Osteoblast (primary cell): ENCODE results near the gene HNRNPC. TPM values are rescaled to one million over a fixed set of nuclear protein-coding genes. Genes with fewer than 3 reads are reported as not detected.

Source experiments
- DNase-seq: peaks from one replicate; pipeline ENCODE4 v3.0.0; 2011; ENCODE audit warnings: low spot score, mixed read lengths; ENCODE audit not compliant: insufficient read length; ENCODE audit errors: missing footprints
- H2AFZ ChIP-seq: 2 replicates; pipeline ENCODE4 v1.6.0; 2011; ENCODE audit warnings: mild to moderate bottlenecking, low read length
- H3K27ac ChIP-seq: 2 replicates; pipeline ENCODE4 v1.5.1; 2011; ENCODE audit warnings: mild to moderate bottlenecking, low read depth, low read length, moderate library complexity
- H3K27me3 ChIP-seq: 2 replicates; pipeline ENCODE4 v1.6.0; 2012; ENCODE audit warnings: mild to moderate bottlenecking, control low read depth, inconsistent platforms, low read length, moderate library complexity; ENCODE audit not compliant: insufficient read depth
- H3K36me3 ChIP-seq: 2 replicates; pipeline ENCODE4 v1.5.1; 2011; ENCODE audit warnings: mild to moderate bottlenecking, low read length, control low read depth, moderate library complexity; ENCODE audit not compliant: insufficient read depth
- H3K4me1 ChIP-seq: 2 replicates; pipeline ENCODE4 v1.5.1; 2011; ENCODE audit warnings: mild to moderate bottlenecking, low read length, control low read depth, moderate library complexity; ENCODE audit not compliant: insufficient read depth
- H3K4me2 ChIP-seq: 2 replicates; pipeline ENCODE4 v1.6.0; 2011; ENCODE audit warnings: mild to moderate bottlenecking, low read length; ENCODE audit not compliant: insufficient read depth
- H3K4me3 ChIP-seq: fragments of 200-600 bp; sonication (generic); 3 replicates; pipeline ENCODE4 v1.5.1; 2012; ENCODE audit warnings: mild to moderate bottlenecking, low read length, inconsistent platforms; ENCODE audit not compliant: insufficient read depth
- H3K79me2 ChIP-seq: 2 replicates; pipeline ENCODE4 v1.6.0; 2012; ENCODE audit warnings: mild to moderate bottlenecking, low read length, control low read depth, inconsistent platforms; ENCODE audit not compliant: insufficient read depth
- H3K9me3 ChIP-seq: 2 replicates; pipeline ENCODE4 v1.5.1; 2011; ENCODE audit warnings: low read depth, low read length, control low read depth
- H4K20me1 ChIP-seq: 2 replicates; pipeline ENCODE4 v1.6.0; 2012; ENCODE audit warnings: mild to moderate bottlenecking, low read length, control low read depth; ENCODE audit not compliant: insufficient read depth
- total RNA-seq: library from RNA; depleted of rRNA; stranded (reverse); fragments of >200 nt; gene quantifications from 2 replicates; pipeline ENCODE4 v1.2.3, GENCODE V29; 2012
- TF ChIP-seq, protein P1 (sequence below): IDR thresholded peaks from 2 replicates; pipeline ENCODE4 v1.5.1; 2011; ENCODE audit warnings: mild to moderate bottlenecking, low read depth, low read length, moderate library complexity; ENCODE audit errors: extremely low read depth

Gene HNRNPC
- total RNA-seq, 1 donor, result 446 TPM

- no peak overlapping the region for H3K4me2 ChIP-seq
- H2AFZ ChIP-seq, result no peak overlapping the region
- TF ChIP-seq, protein P1, sequence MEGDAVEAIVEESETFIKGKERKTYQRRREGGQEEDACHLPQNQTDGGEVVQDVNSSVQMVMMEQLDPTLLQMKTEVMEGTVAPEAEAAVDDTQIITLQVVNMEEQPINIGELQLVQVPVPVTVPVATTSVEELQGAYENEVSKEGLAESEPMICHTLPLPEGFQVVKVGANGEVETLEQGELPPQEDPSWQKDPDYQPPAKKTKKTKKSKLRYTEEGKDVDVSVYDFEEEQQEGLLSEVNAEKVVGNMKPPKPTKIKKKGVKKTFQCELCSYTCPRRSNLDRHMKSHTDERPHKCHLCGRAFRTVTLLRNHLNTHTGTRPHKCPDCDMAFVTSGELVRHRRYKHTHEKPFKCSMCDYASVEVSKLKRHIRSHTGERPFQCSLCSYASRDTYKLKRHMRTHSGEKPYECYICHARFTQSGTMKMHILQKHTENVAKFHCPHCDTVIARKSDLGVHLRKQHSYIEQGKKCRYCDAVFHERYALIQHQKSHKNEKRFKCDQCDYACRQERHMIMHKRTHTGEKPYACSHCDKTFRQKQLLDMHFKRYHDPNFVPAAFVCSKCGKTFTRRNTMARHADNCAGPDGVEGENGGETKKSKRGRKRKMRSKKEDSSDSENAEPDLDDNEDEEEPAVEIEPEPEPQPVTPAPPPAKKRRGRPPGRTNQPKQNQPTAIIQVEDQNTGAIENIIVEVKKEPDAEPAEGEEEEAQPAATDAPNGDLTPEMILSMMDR, result no peak
- no peaks in the 10 kb centered on the region for H3K27me3 ChIP-seq
- peaks cover 78% of the 10 kb centered on the region for H4K20me1 ChIP-seq
- no peak overlapping the region for H3K4me3 ChIP-seq
- no peak for DNase-seq
- no peak overlapping the region for H3K27ac ChIP-seq
- peaks cover 4% of the 10 kb centered on the region for H3K4me1 ChIP-seq
- peaks cover 100% of the 10 kb centered on the region for H3K79me2 ChIP-seq
- H3K9me3 ChIP-seq, result no peaks in the 10 kb centered on the region
- peaks cover 44% of the 10 kb centered on the region for H3K36me3 ChIP-seq
Observed at GRCh38 chr14:21236948-21237797, 32.1 kb downstream of the HNRNPC start.

GRCh38 chr14:21234112-21234511, 35.1 kb downstream of the HNRNPC start:
- H3K27me3 ChIP-seq, result no peaks in the 10 kb centered on the region
- H3K27ac ChIP-seq, result peak overlapping the region; percentile 30
- H3K9me3 ChIP-seq, result no peaks in the 10 kb centered on the region
- H3K36me3 ChIP-seq, result peaks cover 70% of the 10 kb centered on the region
- H3K4me3 ChIP-seq, result no peak overlapping the region
- H3K4me1 ChIP-seq, result no peaks in the 10 kb centered on the region
- H3K4me2 ChIP-seq, result no peak overlapping the region
- H3K79me2 ChIP-seq, result peaks cover 100% of the 10 kb centered on the region
- TF ChIP-seq, protein P1, result no peak
- peaks cover 78% of the 10 kb centered on the region for H4K20me1 ChIP-seq
- no peak for DNase-seq
- no peak overlapping the region for H2AFZ ChIP-seq

- Histone ChIP-seq H3K4me3 (no peak overlapping the region), H3K9me3 (no peaks in the 10 kb centered on the region), H3K4me1 (no peaks in the 10 kb centered on the region), H3K36me3 (peaks cover 71% of the 10 kb centered on the region), H2AFZ (no peak overlapping the region), H3K4me2 (no peak overlapping the region), H3K27ac (peak overlapping the region; percentile 34), H4K20me1 (peaks cover 72% of the 10 kb centered on the region), H3K79me2 (peaks cover 100% of the 10 kb centered on the region), H3K27me3 (no peaks in the 10 kb centered on the region)
- TF ChIP-seq, protein P1, result peak; percentile 44
- DNase-seq, result no peak
Observed at GRCh38 chr14:21233457-21234076, 35.7 kb downstream of the HNRNPC start.

DNA sequence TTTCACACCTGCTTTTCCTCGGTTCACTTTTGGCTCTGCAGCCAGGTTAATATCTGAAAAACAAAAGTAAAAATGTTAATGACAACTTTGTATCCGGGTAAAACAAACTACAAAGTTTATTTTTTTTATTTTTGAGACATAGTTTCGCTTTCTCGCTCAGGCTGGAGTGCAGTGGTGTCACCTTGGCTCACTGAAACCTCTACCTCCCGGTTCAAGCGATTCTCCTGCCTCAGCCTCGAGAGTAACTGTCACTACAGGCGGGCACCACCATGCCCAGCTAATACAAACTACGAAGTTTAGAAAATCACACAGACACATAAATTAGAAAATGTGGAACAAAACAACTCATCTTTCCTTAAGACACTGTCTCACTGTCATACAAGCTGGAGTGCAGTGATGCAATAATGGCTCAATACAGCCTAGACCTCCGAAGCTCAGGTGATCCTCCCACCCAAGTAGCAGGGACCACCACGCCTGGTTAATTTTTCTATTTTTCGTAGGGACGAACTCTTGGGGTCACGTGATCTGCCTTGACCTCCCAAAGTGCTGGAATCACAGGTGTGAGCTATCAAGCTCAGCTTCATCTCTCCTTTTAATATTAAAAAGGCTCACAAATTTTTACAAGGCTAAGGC, 38.1 kb downstream of the HNRNPC start:
- H3K4me3 ChIP-seq, result no peak overlapping the region
- H3K79me2 ChIP-seq, result peaks cover 100% of the 10 kb centered on the region
- peaks cover 86% of the 10 kb centered on the region for H3K36me3 ChIP-seq
- no peaks in the 10 kb centered on the region for H3K27me3 ChIP-seq
- no peak for DNase-seq
- H3K4me1 ChIP-seq, result no peaks in the 10 kb centered on the region
- H4K20me1 ChIP-seq, result peaks cover 72% of the 10 kb centered on the region
- no peak overlapping the region for H3K4me2 ChIP-seq
- H3K9me3 ChIP-seq, result no peaks in the 10 kb centered on the region
- peak overlapping the region; percentile 8 for H3K27ac ChIP-seq
- TF ChIP-seq, protein P1, result no peak
- no peak overlapping the region for H2AFZ ChIP-seq
